Loucy (cell line): ENCODE results near the gene REM1.
"Not testable (repeated sequence)": the region's sequence is repeated elsewhere in the genome, so short reads cannot be mapped to it uniquely, and the experiment has no call there.

Experiments used
- CTCF ChIP-seq: fragments of 200-600 bp; sonication (generic); conservative IDR thresholded peaks from 2 replicates; pipeline ENCODE4 v1.5.1; 2014; ENCODE audit warnings: mild to moderate bottlenecking, antibody characterized with exemption, low read length
- EZH2phosphoT487 ChIP-seq: fragments of 200-600 bp; IDR thresholded peaks from 2 replicates; pipeline ENCODE4 v1.6.1; 2018; ENCODE audit warnings: antibody characterized with exemption, mild to moderate bottlenecking, moderate library complexity, borderline replicate concordance

- peak; percentile 90 for TF ChIP-seq CTCF
- TF ChIP-seq EZH2phosphoT487: not testable (repeated sequence)
Observed at GRCh38 chr20:31502884-31503673, 28.0 kb downstream of the REM1 start.
